GM18861 (cell line): Measurements from ENCODE around the gene IER3.

Experiments used
- ATAC-seq: cut with Tn5 transposase; IDR thresholded peaks from one replicate; pipeline ENCODE4 v1.9.1; 2021; ENCODE audit not compliant: unreplicated experiment

IER3 gene, protein sequence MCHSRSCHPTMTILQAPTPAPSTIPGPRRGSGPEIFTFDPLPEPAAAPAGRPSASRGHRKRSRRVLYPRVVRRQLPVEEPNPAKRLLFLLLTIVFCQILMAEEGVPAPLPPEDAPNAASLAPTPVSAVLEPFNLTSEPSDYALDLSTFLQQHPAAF

DNA sequence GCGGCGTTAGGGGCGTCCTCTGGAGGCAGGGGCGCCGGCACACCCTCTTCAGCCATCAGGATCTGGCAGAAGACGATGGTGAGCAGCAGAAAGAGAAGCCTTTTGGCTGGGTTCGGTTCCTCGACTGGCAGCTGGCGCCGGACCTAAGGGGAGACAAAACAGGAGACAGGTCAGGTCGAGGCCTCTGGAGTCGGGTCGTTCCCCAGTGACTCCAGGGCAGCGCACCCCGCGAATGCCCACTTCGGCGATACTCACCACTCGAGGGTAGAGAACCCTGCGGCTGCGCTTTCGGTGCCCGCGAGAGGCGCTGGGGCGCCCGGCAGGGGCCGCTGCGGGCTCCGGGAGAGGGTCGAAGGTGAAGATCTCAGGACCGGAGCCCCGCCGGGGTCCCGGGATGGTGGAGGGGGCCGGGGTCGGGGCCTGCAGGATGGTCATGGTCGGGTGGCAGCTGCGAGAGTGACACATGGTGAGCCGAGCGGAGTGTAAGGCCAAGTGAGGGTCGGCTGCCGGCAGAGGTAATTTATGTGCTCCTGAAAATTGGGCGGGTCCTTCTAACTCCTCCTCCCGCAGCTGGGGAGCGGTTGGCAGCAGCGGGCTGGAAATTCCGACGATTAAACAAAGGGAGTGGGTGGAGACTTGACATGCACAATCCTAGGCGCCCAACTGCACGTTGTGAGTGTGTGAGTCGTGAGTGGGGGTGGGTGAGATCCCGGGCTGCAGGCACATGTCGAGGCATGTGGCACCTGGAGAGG is at the start of gene IER3:
Gene IER3, minus strand, starts transcription at position 494 of the 752 bp plus-strand sequence. Its CDS starts 29 bp downstream, at position 465.
- peak; percentile 25 for ATAC-seq

DNA sequence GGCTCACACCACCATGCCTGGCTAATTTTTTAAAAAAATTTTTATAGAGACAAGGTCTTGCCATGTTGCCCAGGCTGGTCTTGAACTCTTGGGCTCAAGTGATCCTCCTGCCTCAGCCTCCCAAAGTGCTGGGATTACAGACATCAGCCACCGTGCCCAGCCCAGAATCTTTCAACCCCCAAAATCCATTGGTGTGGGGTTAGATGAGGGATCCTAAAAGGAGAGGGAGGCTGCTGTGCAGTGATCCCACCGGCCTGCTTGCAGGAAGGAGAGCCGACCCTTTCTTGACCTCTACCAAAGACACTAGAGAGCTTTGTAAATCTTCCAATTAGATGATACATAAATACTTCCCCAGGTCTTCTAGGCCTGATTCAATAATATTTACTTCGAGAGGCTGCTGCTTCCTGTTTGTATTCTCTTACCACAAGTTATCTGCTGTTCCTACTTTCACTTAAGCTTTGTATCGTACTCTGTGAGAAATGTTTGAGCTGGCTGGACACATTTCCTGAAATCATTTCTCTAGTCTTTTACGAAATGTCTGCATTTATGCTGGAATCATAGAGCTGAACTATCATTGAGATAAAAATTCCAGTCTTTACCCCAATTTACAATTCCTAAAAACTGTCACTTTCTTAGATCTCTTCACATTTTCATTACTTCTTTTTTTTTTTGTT is 49.3 kb upstream of the IER3 start:
- ATAC-seq = peak; percentile 65

DNA sequence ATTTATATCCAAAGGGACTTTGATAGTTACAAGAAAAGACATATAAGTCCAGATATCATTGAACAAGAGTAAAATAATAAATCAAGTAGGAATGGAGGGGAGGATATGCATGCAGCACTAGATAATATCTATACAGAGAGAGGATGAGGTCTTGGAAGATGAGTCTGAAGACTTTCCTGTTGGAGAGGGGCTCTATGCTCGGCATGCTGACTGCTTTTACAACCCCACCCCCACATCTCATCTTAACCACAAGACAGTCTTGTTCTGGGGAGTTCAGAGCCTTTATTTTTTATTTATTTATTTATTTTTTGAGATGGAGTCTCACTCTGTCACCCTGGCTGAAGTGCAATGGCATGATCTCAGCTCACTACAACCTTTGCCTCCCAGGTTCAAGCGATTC is 48.4 kb upstream of the IER3 start:
- no peak for ATAC-seq

DNA sequence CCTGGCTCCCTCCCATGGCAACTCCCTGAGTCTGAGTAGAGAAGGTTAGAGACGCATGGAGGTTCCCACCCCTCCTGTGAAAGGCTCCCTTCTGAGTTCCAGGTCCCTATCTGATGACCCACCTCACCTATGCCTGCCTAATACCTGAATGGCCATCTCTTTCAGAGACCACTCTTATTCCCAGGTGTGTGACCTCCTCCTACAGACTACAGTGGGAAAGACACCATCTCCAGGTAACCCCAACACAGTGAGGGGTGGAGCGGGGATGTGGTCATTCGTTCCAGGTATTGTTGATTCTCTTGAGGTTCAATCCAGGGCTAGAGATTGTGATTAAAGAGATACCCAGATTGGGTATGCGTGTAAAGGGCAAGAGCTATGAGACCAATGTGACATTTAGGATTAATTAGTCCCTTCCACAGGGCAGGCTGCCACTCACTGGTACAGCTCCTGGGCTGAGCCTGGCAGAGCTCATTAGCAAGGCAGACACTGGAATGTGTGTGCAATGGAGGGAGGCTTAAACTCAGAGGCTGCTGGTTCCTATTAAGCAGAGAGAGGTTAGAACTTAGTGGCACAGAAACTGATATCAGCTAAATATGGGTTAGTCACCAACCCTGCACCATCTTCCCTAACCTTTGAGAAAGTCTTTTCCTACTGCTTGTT is 46.5 kb upstream of the IER3 start:
- no peak for ATAC-seq

DNA sequence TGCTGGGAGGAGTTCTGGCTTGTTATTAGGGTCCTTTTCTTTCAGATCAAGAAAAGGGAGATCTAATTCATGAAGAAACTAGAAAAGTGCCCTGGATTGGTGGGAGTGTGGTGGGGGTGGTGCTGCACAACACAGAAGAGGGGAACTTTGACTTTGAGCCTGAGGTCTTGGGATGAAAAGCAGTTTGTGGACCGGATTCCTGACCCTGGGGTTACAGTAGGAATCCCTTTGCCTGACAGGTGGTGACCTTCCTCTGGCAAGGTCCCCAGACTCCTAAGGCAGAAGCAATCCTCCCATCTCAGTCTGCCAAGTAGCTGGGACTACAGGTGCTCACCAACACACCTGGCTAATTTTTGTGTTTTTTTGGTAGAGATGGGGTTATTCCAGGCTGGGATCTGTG is 45.3 kb upstream of the IER3 start:
- ATAC-seq = no peak

DNA sequence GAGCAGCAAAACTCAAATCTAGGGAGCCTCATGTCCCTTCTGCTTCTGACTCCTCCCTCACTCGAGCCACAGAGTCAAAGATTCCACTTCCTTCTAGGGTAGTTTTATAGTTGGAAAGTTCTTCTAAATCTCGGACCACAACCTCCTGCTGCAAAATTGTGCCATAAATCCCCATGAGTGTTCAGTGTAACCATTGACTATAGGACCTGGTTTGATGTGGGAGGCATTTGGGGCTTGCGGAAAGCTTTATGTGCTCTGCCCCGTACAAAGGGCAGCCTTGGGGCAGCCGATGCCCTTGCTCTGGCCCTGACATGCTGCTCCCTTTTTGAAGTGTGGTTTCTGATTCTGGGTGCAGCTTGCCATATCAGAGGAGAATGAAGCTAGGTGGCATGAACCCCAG is 43.6 kb upstream of the IER3 start:
- ATAC-seq = no peak

DNA sequence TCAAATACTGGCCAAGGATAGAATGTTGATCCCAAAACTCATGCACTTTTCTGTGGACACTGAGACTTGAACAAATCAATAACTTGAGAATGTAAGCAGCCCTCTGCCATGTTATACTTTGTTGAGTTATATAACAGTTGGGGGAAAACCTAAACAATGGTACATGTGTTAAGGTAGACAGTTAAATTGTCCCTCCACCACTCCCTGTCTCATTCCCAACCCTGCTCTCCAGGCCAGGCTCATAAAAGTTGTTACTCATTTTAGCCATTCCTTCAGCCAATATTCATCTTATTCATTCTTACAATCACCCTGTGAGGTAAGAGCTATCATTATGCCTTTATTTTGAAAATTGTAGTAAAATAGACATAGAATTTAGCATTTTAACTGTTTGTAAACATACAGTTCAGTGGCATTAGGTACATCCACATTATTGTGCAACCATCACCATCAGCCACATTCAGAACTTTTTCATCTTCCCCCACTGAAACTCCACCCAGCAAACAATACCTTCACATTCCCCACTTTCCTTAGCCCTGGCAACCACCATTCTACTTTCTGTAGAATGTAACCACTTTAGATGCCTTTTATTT is 38.2 kb upstream of the IER3 start:
- no peak for ATAC-seq

DNA sequence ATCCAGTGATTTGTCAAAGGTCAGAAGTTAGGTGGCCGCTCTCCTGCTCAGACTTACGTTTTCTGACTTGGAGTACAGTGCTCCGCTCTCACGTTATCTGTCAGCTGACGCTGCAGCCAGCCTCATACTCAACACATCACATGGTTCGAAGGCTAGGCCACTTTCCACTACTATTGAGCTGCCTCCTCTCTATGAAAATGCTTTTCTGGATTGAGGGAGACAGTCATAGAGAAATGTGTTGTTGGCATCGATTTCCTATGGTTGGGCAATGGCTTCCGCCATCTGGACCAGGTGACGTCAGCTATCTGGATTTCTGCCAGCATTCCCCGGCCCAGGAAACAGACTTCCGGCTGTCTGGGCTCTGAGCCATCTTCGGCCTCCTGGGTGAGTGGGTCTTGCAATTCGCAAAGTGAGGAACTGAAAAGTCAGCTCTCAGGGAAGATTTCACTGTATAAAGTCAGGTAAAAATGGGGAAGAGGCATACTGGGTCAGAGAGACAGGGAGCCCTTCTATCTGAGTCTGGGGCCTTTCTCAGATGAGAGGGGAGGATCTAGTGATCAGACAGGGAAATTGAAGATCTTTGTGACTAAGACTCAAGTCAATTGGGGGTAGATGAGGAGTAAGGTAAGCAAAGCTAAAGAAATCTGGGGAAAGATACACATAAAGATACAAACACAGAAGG is 37.5 kb upstream of the IER3 start:
- no peak for ATAC-seq

DNA sequence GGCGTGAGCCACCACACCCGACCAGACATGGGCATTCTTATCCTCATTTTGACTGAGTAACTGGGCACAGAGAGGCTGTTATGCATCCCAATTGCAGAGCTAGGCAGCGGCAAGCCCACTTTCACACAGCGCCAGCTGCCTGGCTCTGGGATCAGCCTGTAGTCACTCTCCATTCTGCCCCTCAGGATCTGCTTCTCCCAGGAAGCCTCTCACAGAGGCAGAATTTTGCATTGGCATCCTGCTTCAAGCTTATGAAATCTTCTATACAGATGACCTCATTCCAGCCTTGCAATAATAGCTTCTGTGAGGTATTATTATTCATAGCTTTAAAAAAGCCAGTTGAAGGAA is 37.0 kb upstream of the IER3 start:
- no peak for ATAC-seq

DNA sequence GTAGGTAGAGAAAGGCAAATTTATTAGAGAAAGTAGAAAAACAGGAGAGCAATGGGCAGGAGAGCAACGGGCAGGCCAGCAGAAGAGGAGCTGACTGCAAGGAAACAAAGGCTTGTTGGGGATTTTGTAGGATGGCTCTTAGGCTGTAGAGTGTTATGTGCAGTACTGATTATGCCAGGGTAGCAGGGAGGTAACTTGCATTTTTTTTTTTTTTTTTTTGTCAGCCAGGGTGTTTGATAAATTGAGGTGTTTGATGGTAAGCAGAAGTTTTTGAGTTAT is 36.2 kb upstream of the IER3 start:
- ATAC-seq = no peak

DNA sequence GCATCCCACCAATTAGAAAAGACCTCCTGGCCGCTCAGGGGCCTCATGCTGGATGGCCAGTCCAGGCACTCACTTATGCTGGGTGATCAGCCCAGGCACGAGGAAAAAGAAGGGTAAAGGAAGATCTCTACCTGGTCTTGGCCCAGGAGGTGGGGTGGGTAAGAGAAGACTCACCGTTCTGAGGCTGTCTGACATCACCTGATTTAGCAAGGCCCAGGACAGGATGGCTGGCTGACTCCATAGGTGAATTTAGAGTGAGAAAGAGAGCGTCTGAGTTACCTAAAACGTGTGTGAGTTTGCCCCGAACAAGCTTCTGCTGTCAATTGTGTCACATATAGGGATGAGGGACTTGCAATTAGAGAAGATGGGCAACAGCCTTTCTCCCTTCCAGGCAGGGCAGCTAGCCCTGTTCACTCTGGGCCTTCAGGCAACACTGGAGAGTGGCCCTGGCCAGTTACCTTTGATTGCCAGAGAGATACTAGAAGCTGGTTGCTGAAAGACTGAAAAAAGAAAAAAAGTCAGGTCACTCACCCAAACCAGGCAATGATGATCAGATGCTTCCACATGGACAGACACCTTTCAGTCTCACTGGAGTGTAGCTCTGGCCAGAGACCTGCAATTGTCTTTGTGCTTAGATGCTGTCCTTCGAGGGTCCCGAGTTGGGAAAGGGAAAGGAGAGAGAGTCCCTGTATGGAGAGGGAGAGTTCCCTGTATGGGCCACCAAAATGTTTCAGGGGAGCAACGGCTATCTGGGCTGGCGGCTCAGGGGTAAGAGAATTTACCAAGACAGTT is 35.7 kb upstream of the IER3 start:
- ATAC-seq = no peak

DNA sequence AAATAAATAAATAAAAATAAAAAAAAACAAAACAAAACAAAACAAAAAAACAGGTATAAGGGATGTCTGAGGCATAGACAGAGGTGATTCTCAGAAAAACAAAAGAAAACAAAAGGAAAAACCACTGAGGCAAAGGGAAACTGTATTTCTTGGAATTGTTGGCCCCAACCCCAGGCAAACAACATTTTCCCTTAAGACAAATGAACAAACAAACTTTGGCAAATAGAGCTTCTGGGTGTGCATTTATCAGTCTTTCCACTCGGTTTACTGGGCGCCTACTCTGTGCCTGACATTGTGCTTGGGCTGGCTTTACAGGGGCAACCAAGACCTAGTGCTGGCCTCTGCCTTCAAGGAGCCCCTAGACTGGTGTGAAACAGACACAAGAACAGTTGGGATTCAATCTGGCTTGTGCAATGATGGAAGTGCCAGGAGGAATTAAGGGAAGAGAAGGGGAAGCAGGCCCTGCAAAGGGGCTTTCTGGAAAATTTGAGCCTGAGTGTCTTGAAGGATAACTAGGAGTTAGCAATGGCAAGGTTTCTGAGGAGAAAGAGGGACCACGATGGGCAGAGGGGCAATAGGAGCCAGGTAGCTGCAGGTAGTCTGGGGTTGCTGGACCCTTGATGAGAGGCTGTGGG is 33.8 kb upstream of the IER3 start:
- ATAC-seq = no peak

DNA sequence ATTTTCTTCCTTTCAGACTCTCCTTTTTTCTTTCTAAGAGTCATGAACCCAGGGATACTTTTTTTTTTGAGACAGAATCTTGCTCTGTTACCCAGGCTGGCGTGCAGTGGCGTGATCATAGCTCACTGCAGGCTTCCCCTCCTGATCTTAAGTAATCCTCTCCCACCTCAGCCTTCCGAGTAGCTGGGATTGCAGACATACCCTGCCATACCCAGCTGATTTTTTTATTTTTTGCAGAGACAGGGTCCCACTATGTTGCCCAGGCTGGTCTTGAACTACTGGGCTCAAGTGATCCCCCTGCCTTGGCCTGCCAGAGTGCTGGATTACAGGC is 32.8 kb upstream of the IER3 start:
- ATAC-seq = no peak

DNA sequence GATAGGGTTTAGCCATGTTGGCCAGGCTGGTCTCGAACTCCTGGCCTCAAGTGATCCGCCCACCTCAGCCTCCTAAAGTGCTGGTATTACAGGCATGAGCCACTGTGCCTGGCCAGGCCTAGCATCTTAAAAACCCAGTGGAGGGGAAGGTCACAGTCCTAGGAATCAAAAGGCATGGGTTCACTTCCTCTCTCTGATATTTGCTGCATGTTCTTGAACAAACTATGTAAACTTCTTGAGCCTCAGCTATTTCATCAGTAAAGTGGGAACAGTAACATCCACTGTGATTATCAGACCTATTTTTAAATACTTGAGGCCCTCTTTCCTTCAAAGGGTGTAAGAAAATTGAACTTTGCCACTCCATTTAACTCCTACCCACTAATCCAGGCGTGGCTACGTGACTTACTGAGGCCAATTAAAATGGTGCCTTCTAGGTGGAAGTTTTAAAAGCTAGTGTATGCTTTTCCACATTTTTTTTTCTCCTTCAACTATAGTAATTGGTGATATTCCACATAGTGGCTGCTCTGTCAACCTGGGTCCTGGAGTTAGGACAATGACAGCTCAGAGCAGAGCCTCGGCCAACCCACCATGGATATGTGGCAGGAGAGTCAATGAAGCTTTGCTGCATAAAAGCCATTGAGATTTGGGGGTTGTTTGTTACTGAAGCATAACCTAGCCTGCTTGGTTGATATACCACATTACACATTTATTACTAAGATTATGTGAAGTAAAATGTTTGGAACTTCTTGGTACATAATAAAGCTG is 32.2 kb upstream of the IER3 start:
- ATAC-seq = no peak

DNA sequence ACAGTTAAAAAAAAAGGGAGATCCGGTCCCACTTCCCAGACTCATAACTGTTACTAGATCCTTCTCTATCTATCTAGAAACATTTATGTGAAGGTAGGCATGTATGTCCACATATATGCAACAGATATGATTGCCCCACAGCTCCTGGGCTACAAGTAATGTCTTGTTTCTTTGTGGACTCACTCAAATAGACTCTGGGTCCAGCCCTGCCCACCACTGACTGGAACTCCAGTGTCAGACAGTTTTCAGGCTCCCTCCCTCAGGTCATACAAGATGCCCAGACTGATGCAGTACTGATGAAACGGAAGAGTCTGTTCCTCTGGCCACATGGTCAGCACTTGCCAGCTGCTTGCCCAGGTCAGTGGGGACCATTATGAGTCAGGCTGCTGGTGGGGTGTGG is 30.8 kb upstream of the IER3 start:
- ATAC-seq = no peak

DNA sequence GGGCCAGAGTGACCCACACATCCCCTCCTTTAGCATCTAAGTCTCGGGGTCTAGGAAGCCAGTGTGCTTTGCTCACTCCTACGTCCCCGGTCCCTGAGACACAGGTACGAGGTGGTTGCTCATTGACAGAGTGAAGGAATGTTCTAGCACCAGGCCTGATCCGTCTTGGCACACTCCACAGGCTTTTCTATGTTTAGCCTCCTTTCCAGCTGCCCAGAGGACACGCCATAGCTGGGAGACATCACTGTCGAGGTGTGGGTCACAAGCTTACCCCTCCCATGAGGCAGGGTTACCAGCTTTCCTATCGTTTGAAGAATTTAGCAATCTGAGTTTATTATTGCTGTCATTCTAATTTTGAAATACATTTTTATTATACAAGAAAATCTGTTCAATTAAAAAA is 30.4 kb upstream of the IER3 start:
- no peak for ATAC-seq

DNA sequence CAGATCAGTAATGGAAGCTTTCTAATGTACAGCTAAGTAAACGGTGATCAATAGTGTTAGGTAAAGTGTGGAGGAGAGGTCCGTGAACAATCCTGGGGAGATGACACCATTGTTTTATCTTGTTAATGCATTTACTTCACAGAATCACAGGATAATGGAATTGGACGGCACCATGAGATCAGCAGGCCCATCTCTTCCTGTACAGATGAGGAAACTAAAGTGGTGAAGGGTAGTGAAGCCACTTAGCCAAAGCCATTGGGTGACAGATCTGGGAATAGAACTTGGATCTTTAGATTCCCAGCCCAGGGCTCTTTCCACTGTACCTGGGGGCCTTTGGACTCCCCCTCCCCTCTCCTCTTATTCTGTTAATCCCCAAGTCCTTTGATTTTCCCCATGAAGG is 26.2 kb upstream of the IER3 start:
- ATAC-seq = no peak

DNA sequence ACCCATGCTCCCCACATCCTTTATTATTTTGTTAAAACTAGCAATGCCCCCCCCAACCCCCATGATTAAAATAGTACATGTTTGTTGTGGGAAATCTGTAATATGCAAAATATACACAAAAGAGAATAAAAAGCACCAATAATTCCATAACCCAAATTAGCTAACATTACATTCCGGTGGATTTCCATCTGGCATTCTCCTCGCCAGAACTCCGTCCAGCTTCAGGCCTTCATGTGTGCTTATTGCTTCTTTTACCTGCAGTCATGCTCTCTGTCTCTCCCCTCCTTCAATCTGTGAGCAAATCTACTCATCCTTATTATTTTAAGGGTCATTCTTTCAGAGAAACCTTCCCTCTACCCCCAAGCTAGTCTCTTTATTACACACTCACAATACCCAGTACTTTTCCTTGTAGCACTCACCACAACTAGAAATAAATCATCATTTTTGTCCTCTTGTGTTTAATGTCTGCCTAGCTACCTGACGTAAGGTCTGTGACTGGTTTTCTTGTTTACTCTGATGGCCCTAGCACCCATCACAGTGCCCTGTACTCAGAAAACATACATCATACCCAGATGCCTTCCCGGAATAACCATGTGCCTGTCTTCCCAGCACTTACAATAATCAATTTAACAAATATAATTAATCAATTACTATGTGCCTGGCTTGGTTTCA is 25.6 kb upstream of the IER3 start:
- no peak for ATAC-seq
